ENCODE results near the gene RPL15.
"Not testable (repeated sequence)": the region's sequence is repeated elsewhere in the genome, so short reads cannot be mapped to it uniquely, and the experiment has no call there.

GRCh38 chr3:23917679-23918303 is 859 bp downstream of the RPL15 start:
- TF ChIP-seq, protein P1, sequence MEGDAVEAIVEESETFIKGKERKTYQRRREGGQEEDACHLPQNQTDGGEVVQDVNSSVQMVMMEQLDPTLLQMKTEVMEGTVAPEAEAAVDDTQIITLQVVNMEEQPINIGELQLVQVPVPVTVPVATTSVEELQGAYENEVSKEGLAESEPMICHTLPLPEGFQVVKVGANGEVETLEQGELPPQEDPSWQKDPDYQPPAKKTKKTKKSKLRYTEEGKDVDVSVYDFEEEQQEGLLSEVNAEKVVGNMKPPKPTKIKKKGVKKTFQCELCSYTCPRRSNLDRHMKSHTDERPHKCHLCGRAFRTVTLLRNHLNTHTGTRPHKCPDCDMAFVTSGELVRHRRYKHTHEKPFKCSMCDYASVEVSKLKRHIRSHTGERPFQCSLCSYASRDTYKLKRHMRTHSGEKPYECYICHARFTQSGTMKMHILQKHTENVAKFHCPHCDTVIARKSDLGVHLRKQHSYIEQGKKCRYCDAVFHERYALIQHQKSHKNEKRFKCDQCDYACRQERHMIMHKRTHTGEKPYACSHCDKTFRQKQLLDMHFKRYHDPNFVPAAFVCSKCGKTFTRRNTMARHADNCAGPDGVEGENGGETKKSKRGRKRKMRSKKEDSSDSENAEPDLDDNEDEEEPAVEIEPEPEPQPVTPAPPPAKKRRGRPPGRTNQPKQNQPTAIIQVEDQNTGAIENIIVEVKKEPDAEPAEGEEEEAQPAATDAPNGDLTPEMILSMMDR (optimal IDR thresholded peaks at IDR 0.05 in 1 of 3, IDR thresholded peaks at IDR 0.05 in 1 of 3, conservative IDR thresholded peaks at IDR 0.05 in 1 of 3; ENCODE audit: extremely low read depth in 1 of 3, insufficient read depth in 2 of 3, low read length in 3 of 3), result not testable (repeated sequence)
- TF ChIP-seq EZH2 (IDR thresholded peaks at IDR 0.05; ENCODE audit: low read length), result not testable (repeated sequence)
